Neural cell (in vitro differentiated cells): Measurements from ENCODE around the gene IRX3. TPM values are rescaled to one million over a fixed set of nuclear protein-coding genes. Genes with fewer than 3 reads are reported as not detected.

Experiments
- H2AFZ ChIP-seq: fragments of 200-600, 300-800 bp; sonication (generic), shearing (Covaris generic); 2 replicates; pipeline ENCODE4 v1.6.0; 2014; ENCODE audit warnings: low read depth, mild to moderate bottlenecking, antibody characterized with exemption, low read length, moderate library complexity
- H3F3A ChIP-seq: fragments of 200-600 bp; shearing (Covaris generic); 2 replicates; pipeline ENCODE4 v1.6.1; 2016; ENCODE audit warnings: mild to moderate bottlenecking, moderate library complexity, mixed read lengths, antibody characterized with exemption, low read length; ENCODE audit not compliant: insufficient read depth, poor library complexity, severe bottlenecking
- H3K27ac ChIP-seq: fragments of 200-600, 300-800 bp; sonication (generic), shearing (Covaris generic); 2 replicates; pipeline ENCODE4 v1.5.1; 2014; ENCODE audit warnings: mild to moderate bottlenecking, low read length, moderate library complexity
- H3K27me3 ChIP-seq: fragments of 300-800, 200-600 bp; sonication (generic), shearing (Covaris generic); 2 replicates; pipeline ENCODE4 v1.6.0; 2014; ENCODE audit warnings: mild to moderate bottlenecking, low read depth, low read length, moderate library complexity; ENCODE audit not compliant: insufficient read depth
- H3K36me3 ChIP-seq: fragments of 300-800, 200-600 bp; sonication (generic), shearing (Covaris generic); 2 replicates; pipeline ENCODE4 v1.5.1; 2014; ENCODE audit warnings: mild to moderate bottlenecking, antibody characterized with exemption, low read length, moderate library complexity; ENCODE audit not compliant: insufficient read depth
- H3K4me2 ChIP-seq: fragments of 300-800, 200-600 bp; sonication (generic), shearing (Covaris generic); 2 replicates; pipeline ENCODE4 v1.6.0; 2014; ENCODE audit warnings: mild to moderate bottlenecking, low read length
- H3K4me3 ChIP-seq: fragments of 300-800, 200-600 bp; sonication (generic), shearing (Covaris generic); 2 replicates; pipeline ENCODE4 v1.5.1; 2014; ENCODE audit warnings: mild to moderate bottlenecking, low read length, moderate library complexity
- H3K79me2 ChIP-seq: fragments of 200-600 bp; shearing (Covaris generic); replicated peaks from 2 replicates; pipeline ENCODE4 v1.6.0; 2014; ENCODE audit warnings: mild to moderate bottlenecking, low read length, moderate library complexity; ENCODE audit not compliant: insufficient read depth
- H3K9ac ChIP-seq: fragments of 300-800, 200-600 bp; sonication (generic), shearing (Covaris generic); 2 replicates; pipeline ENCODE4 v1.6.1; 2016; ENCODE audit warnings: mild to moderate bottlenecking, low read length, mixed read lengths
- H3K9me2 ChIP-seq: fragments of 200-600 bp; shearing (Covaris generic); 2 replicates; pipeline ENCODE4 v1.6.1; 2016; ENCODE audit warnings: mild to moderate bottlenecking, low read length, mixed read lengths; ENCODE audit not compliant: insufficient read depth
- H3K9me3 ChIP-seq: fragments of 200-600, 300-800 bp; sonication (generic), shearing (Covaris generic); 2 replicates; pipeline ENCODE4 v1.6.1; 2016; ENCODE audit warnings: mild to moderate bottlenecking, mixed run types, low read length, moderate library complexity, mixed read lengths
- H4K20me1 ChIP-seq: fragments of 200-600 bp; shearing (Covaris generic); 2 replicates; pipeline ENCODE4 v1.6.1; 2016; ENCODE audit warnings: mild to moderate bottlenecking, mixed run types; ENCODE audit not compliant: insufficient read depth
- EP300 ChIP-seq: fragments of 450-650 bp; conservative IDR thresholded peaks from 2 replicates; pipeline ENCODE4 v1.6.1; 2014; ENCODE audit warnings: antibody characterized with exemption, mild to moderate bottlenecking, moderate library complexity; ENCODE audit not compliant: poor library complexity, severe bottlenecking
- EZH2 ChIP-seq: fragments of 200-600, 300-800 bp; shearing (Covaris generic), sonication (generic); IDR thresholded peaks from 2 replicates; pipeline ENCODE4 v1.6.1; 2014; ENCODE audit warnings: antibody characterized with exemption, low read length, borderline replicate concordance, mild to moderate bottlenecking; ENCODE audit not compliant: insufficient read depth, poor library complexity, severe bottlenecking
- MXI1 ChIP-seq: fragments of 450-650 bp; conservative IDR thresholded peaks from 2 replicates; pipeline ENCODE4 v1.6.1; 2014; ENCODE audit warnings: antibody characterized with exemption, mild to moderate bottlenecking; ENCODE audit not compliant: poor library complexity, severe bottlenecking
- POLR2AphosphoS5 ChIP-seq: IDR thresholded peaks from 2 replicates; pipeline ENCODE4 v1.6.1; 2012
- RAD21 ChIP-seq: fragments of 450-650 bp; conservative IDR thresholded peaks from 2 replicates; pipeline ENCODE4 v1.6.1; 2014; ENCODE audit warnings: antibody characterized with exemption, mild to moderate bottlenecking, moderate library complexity
- SMC3 ChIP-seq: fragments of 450-650 bp; conservative IDR thresholded peaks from 2 replicates; pipeline ENCODE4 v1.6.1; 2014; ENCODE audit warnings: antibody characterized with exemption, mild to moderate bottlenecking, moderate library complexity; ENCODE audit not compliant: poor library complexity
- TAF1 ChIP-seq: IDR thresholded peaks from 2 replicates; pipeline ENCODE4 v1.6.1; 2012; ENCODE audit warnings: low read depth
- polyA plus RNA-seq: library from polyadenylated mRNA; depleted of rRNA; stranded (reverse); fragments of >200 nt; gene quantifications from 2 replicates; pipeline ENCODE4 v1.2.3, GENCODE V29; 2014
- TF ChIP-seq, protein P1 (sequence below): IDR thresholded peaks from 2 replicates; pipeline ENCODE4 v1.6.1; 2012; ENCODE audit warnings: borderline replicate concordance
- TF ChIP-seq, protein P2 (sequence below): fragments of 450-650 bp; IDR thresholded peaks from 2 replicates; pipeline ENCODE4 v1.5.1; 2014; ENCODE audit warnings: antibody characterized with exemption, mild to moderate bottlenecking, moderate library complexity; ENCODE audit not compliant: poor library complexity, severe bottlenecking

IRX3 gene
- polyA plus RNA-seq, 1 donor from 2014 or later, result not detected

DNA sequence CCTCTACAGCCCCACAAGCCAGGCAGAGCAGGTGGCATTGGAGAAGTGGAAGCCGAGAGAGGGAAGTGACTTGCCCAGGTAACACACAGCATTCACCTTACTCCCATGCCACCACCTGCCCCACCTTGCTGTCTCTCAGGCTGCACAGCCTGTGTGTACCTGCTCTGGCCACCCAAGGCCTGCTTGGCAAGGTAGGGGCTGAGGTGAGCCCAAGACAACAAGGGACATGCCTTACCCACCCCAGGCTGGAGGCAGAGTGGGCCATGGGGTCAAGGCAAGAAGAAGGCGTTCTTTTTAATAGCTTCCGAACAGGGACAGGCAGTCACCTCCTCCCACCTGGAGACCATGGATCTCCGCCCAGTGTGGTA lies 40.1 kb downstream of the IRX3 start:
- Histone ChIP-seq H3K9me2 (no peaks in the 10 kb centered on the region), H3F3A (no peaks in the 10 kb centered on the region), H3K27ac (no peak overlapping the region), H3K27me3 (no peaks in the 10 kb centered on the region), H3K9ac (no peak overlapping the region), H2AFZ (no peak overlapping the region), H3K4me3 (no peak overlapping the region), H3K9me3 (no peaks in the 10 kb centered on the region), H3K36me3 (no peaks in the 10 kb centered on the region), H3K79me2 (no peaks in the 10 kb centered on the region), H4K20me1 (no peaks in the 10 kb centered on the region), H3K4me2 (no peak overlapping the region)
- TF ChIP-seq MXI1, result no peak

DNA sequence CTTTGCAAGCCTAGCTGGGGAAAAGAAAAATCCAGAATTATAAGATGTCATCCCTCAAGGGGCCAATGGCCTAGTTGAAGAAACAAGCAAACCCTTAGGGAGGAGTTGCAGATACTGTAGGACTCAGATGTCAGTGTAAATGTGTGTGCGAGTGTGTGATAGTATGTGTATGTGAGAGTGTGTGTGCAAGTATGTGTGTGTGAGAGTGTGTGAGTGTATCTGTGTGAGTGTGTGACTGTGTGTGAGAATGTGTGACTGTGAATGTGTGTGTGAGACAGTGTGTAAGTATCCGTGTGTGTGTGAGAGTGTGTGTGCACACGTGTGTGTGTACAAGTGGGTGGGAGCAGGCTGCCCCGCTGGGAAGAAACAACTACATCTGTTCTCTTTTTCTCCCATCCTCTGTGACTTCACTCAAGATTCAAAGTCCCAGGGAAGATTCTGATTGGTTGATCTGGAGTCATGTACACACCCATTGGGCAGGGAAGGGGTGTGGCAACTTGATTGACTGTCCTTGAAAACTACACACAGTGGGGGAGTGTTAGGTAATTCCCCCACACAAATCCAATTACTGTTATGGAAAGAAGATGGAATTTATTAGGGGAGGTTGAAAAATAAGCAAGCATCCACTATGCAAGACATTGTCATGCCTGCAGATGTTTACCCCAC lies 40.7 kb downstream of the IRX3 start:
- H3K27me3 ChIP-seq, result no peaks in the 10 kb centered on the region

More for the DNA sequence above, 40.7 kb downstream of the IRX3 start:
- Histone ChIP-seq H3K4me3 (no peak overlapping the region), H3K9ac (no peak overlapping the region), H2AFZ (no peak overlapping the region), H3K9me2 (no peaks in the 10 kb centered on the region), H3K4me2 (no peak overlapping the region), H3K79me2 (no peaks in the 10 kb centered on the region), H3K36me3 (no peaks in the 10 kb centered on the region), H4K20me1 (no peaks in the 10 kb centered on the region), H3K27ac (no peak overlapping the region), H3K9me3 (no peaks in the 10 kb centered on the region), H3F3A (no peaks in the 10 kb centered on the region)
- TF ChIP-seq SMC3 (no peak), RAD21 (no peak), EP300 (no peak), MXI1 (no peak), POLR2AphosphoS5 (no peak), EZH2 (no peak), TAF1 (no peak)
- TF ChIP-seq, protein P1, sequence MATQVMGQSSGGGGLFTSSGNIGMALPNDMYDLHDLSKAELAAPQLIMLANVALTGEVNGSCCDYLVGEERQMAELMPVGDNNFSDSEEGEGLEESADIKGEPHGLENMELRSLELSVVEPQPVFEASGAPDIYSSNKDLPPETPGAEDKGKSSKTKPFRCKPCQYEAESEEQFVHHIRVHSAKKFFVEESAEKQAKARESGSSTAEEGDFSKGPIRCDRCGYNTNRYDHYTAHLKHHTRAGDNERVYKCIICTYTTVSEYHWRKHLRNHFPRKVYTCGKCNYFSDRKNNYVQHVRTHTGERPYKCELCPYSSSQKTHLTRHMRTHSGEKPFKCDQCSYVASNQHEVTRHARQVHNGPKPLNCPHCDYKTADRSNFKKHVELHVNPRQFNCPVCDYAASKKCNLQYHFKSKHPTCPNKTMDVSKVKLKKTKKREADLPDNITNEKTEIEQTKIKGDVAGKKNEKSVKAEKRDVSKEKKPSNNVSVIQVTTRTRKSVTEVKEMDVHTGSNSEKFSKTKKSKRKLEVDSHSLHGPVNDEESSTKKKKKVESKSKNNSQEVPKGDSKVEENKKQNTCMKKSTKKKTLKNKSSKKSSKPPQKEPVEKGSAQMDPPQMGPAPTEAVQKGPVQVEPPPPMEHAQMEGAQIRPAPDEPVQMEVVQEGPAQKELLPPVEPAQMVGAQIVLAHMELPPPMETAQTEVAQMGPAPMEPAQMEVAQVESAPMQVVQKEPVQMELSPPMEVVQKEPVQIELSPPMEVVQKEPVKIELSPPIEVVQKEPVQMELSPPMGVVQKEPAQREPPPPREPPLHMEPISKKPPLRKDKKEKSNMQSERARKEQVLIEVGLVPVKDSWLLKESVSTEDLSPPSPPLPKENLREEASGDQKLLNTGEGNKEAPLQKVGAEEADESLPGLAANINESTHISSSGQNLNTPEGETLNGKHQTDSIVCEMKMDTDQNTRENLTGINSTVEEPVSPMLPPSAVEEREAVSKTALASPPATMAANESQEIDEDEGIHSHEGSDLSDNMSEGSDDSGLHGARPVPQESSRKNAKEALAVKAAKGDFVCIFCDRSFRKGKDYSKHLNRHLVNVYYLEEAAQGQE, result no peak
- TF ChIP-seq, protein P2, sequence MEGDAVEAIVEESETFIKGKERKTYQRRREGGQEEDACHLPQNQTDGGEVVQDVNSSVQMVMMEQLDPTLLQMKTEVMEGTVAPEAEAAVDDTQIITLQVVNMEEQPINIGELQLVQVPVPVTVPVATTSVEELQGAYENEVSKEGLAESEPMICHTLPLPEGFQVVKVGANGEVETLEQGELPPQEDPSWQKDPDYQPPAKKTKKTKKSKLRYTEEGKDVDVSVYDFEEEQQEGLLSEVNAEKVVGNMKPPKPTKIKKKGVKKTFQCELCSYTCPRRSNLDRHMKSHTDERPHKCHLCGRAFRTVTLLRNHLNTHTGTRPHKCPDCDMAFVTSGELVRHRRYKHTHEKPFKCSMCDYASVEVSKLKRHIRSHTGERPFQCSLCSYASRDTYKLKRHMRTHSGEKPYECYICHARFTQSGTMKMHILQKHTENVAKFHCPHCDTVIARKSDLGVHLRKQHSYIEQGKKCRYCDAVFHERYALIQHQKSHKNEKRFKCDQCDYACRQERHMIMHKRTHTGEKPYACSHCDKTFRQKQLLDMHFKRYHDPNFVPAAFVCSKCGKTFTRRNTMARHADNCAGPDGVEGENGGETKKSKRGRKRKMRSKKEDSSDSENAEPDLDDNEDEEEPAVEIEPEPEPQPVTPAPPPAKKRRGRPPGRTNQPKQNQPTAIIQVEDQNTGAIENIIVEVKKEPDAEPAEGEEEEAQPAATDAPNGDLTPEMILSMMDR, result no peak
